GM21786 (cell line): ENCODE data around the gene MCU.
A peak's percentile ranks its signal among the peaks of the same experiment; 100 is the strongest.
"Not testable (repeated sequence)": the region's sequence is repeated elsewhere in the genome, so short reads cannot be mapped to it uniquely, and the experiment has no call there.

ENCODE experiments used
- ATAC-seq: cut with Tn5 transposase; IDR thresholded peaks from one replicate; pipeline ENCODE4 v1.9.1; 2021; ENCODE audit not compliant: unreplicated experiment

Gene MCU

GRCh38 chr10:72729528-72729927, 37.6 kb downstream of the MCU start:
- peak; percentile 80 for ATAC-seq

- no peak for ATAC-seq
Measured at GRCh38 chr10:72730479-72730878, 38.5 kb downstream of the MCU start.

GRCh38 chr10:72731916-72732419, 40.0 kb downstream of the MCU start:
- ATAC-seq: no peak

- ATAC-seq: no peak
Measured at GRCh38 chr10:72732521-72732920, 40.6 kb downstream of the MCU start.

GRCh38 chr10:72733989-72734388, 42.0 kb downstream of the MCU start:
- ATAC-seq: no peak

DNA sequence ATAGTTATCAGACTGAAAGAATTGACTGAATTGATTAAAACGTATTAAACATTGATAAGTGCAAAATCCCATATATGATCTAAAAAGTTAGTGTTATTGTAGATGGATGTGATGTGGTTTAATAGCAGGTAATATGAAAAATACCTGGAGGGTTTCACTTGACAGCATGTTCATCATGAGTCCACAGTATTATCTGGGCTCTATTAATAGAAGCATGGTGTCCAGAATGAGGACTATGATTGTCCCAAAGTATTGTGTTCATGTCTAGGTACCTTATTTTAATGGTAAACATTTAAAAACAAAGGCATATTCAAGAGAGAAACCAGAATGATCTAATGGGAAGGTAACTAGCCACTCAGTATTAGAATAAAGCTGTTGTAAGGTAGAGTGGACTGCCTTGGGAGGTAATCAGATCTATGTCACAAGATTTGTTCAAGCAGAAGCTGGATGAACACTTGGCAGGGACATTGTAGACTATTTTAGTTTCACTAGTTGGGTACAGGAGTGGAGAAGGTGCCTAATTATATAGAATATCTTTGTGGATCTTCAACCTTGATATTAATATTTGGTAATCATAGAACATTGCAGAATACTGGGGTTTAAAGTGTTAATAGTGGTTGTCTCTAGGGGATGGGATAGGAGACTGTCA, 43.5 kb downstream of the MCU start:
- no peak for ATAC-seq

DNA sequence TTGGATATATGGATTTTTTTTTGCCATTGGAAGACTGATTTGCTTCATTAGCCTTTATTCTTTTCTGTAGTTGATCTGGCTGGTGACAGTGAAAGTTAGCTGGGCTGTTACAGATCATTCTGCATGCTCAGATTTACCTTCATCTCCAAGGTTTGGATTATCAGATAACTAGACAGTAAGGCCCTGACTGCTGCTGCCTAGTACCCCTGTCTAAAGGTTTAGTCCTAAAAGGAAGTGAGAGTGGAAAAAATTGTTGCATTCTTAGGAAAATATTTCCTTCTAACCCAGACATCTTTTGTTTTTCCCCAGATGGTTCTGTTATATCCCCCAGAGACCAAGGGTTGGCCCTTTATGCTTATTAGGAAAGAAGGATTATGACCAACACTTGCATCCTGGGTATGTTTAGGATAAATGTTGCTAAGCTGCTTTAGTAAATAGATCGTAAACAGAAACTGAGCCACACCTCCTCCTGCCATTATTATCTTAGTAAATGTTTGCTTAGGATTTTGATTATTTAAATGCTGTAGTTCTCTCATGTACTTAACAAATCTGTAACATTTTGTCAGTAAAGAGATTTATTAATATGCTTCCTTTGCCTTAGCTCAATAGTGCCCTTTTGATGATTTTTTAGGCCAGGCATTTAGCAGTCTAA, 44.4 kb downstream of the MCU start:
- ATAC-seq: no peak

DNA sequence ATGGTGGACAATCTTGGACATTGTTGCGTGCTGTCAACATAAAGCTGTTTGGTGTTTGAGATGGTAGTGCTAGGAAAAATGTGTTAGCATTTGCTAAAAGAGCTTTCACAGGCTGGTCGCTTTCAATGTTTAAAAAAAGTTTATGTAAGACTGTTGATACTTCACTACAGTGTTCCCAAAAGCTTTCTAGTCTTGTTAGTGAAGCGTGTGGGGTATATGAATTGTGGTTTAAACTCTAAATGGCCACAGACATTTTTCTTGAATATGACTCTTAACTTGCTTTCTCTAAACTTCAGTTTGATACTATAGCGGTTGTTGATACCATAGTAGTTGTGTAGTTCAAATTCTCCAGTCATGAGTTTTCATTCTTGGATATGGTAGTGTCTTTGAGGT, 44.9 kb downstream of the MCU start:
- ATAC-seq: no peak

- ATAC-seq: not testable (repeated sequence)
Measured at GRCh38 chr10:72737357-72737756, 45.4 kb downstream of the MCU start.

- ATAC-seq: no peak
Measured at GRCh38 chr10:72738486-72738885, 46.5 kb downstream of the MCU start.

DNA sequence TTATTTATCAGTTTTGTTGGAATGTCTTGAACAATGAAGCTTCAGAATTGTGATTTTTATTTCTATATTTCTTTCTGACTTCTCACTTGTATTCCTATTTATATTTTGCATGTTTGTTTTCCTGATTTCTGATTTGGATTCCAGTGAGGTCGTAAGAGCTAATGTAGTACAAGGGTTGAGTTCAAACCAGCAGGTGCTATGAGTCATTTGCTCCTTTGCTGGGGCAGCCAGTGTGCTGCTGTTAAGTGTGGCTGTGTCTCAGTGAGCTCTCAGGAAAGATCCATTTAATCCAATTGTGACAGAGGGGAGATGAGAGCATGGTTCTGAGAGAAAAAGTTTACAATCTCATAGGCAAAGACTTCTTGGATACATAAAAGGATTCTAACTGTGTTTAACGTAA, 48.6 kb downstream of the MCU start:
- no peak for ATAC-seq

DNA sequence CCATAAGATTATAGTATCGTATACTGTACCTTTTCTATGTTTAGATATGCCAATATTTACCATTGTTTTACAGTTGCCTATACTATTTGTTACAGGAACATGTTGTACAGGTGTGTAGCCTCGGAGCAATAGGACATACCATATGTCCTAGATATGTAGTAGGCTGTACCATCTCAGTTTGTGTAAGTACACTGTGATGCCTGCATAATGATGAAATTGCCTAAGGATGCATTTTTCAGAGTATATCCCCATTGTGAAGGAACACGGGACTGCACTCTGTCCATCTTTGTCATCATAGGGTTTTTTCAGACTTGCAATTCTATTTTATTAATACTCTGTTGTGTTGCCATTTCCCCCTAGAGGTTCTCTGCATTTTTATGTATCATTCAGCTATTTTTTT, 50.1 kb downstream of the MCU start:
- ATAC-seq: no peak

DNA sequence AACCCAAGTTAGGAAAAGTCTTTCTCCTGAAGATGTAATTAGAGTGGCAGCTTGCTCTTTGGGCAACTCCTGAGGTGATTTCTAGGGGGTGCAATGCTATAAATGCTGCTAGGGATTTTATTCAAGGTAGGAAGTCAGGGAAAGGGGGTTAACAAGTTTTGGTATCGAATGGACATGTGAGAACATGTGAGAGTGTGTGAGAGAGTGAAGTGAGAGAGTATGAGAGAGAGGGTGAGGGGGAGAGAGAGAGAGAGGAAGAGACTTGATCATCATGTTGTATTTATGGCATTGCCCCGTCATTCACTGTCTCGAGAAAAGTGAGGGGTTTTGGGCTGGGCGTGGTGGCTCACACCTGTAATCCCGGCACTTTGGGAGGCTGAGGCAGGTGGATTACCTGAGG, 50.9 kb downstream of the MCU start:
- no peak for ATAC-seq

- no peak for ATAC-seq
Measured at GRCh38 chr10:72744566-72744965, 52.6 kb downstream of the MCU start.

GRCh38 chr10:72746426-72747363, 54.8 kb downstream of the MCU start:
- ATAC-seq: no peak

- ATAC-seq: no peak
Measured at GRCh38 chr10:72747521-72747920, 55.6 kb downstream of the MCU start.

DNA sequence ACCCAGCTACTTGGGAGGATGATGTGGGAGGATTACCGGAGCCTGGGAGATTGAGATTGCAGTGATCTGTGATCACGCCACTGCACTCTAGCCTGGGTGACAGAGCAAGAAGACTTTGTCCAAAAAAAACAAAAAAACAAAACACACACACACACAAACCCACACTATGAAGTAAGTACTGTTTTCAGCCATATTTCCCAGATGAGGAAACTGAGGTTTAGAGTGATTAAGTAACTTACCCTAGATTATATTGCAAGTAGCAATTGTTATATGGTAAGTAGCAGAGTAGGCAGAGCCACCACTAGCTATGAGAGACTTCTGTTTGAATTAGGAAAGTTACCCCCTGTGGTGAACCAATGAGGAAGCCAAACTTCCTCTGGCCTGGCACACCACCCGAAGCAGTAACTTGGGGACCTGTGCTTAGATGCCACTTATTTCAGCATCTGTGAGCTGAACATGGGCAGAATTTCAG, 61.9 kb downstream of the MCU start:
- ATAC-seq: no peak

DNA sequence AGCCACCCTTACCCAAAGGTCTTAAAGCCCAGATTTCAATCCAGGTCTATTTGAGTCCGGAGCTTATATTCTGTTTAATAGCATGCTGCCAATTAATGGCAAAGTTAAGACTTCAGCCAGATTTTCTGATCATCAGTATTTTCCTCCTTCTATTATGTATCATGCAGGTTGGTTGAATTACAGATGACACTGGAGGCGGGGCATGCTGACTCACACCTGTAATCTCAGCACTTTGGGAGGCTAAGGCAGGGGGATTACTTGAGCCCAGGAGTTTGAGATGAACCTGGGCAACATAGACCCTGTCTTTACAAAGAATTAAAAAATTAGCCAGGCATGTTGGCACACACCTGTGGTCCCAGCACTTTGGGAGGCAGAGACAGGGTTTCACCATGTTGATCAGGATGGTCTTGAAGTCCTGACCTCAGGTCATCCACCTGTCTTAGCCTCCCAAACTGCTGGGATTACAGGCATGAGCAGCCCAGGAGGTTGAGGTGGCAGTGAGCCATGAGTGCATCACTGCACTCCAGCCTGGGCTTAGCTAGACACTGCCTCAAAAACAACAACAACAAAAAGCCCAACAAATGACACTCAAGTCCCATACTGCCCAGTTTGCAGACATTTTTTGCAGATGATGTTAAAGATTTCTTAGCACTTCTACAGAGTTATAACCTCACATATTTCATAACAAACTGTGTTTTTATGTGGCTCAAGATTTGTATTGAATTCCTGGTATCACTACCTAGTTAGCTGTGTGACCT, 62.5 kb downstream of the MCU start:
- ATAC-seq: no peak

GRCh38 chr10:72756674-72757385, 64.9 kb downstream of the MCU start:
- ATAC-seq: no peak

DNA sequence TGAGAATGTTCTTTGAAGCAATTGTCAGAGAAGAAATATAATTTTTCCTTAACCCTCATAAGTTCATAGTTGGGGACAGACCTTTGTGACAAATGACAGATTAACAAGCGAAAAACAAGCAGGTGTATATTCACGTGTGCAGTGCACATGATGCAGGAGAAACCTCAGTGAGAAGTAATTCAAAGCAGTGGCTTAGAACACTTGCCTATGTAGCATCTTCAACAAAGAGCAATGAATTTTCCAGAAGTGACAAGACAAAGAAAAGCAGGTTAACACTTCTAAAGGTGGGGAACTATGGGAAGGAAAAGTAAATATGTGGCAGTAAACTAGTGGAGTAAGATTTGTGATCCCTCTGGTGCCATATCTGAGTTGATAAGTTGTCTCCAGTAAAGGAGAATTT, 65.8 kb downstream of the MCU start:
- no peak for ATAC-seq
